GM15510 (cell line): ENCODE data around the gene NTRK3.

Source experiments
- POLR2A ChIP-seq: IDR thresholded peaks from 3 replicates; pipeline ENCODE4 v1.6.1; 2011; ENCODE audit warnings: borderline replicate concordance; ENCODE audit not compliant: insufficient read length; ENCODE audit errors: extremely low read depth

NTRK3 gene

DNA sequence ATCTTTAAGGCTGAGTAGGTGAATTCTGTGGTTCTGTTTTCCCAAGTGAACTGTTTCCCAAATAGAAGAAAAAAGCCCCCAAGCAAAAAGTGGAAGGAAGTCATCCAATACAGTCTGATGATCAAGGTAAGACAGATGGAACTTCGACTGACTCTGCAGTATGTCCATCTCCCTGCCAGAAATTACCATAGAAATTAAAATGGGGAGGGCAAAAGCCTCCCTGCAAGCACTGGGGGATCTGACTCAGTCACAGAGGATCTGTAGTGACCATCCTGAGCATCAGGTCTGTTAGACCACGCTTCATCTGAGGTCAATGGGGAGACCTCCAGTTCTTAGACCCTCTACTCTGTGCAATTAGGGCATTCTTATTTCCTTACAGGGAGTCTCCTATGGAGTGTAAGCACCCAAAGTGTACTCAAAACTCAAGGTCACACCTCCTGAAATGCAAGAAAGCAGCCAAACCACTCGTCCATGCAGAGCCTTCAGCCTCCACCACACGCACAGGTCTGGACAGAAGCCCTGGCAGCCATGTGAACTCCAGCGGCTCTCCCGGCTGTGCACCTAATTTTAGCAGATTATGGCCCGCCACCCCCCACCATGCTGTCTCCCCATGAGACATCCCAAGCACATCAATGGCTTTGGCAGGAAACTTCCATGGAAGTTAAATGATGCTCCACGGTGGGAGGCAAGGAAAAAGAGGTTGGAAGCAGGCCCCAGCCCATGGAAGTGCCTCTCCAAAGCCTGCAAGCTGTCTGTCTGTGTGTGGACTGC, 348.7 kb downstream of the NTRK3 start:
- TF ChIP-seq POLR2A, result no peak

DNA sequence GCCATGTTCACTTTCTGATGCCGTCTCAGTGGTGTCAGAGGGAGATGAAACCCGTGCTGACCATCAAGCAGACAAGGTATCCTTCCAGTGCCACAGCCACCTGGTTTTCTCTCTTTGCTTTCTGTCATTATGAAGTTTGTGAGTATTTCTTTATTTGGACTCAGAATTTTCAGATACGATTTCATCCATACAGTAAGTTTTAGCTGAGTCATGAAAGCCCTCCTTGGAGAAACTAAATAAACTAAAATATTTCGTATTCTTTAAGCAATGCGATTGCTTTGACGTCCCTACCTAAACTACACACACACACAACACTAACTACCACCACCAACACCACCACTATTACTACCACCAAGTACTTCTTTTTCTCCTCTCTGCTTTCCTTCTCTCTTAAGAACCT, 350.1 kb downstream of the NTRK3 start:
- no peak for TF ChIP-seq POLR2A

DNA sequence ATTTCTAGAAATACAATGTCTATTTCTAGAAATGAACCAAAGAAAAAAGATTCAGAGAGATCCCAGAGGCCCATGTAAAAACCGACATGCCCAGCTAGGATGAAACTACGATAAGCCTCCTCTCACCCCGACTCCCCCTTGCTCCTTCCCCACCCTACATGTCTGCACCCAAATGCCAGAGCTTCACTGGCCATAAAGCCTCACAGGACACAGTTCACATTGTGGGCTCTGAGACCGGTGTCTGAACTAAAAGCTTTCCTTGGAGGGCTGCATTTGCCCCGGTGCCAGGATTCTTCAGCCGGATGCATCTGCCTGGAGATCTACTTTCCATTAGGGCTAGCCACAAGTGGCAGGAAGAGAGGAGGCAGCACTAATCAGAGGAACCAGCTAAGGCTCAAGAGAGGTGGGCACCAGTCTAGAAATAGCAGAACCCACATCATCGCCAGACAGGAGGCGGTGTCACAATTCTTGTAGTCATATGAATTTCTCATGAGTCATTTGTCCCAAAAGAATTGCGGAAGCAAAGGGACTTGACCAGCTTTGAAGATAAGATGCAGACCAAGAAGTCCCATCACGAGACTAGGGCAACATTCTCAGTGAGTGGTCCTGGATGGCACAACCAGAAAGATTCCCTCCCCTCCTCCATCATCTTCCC, 353.6 kb downstream of the NTRK3 start:
- TF ChIP-seq POLR2A, result no peak

DNA sequence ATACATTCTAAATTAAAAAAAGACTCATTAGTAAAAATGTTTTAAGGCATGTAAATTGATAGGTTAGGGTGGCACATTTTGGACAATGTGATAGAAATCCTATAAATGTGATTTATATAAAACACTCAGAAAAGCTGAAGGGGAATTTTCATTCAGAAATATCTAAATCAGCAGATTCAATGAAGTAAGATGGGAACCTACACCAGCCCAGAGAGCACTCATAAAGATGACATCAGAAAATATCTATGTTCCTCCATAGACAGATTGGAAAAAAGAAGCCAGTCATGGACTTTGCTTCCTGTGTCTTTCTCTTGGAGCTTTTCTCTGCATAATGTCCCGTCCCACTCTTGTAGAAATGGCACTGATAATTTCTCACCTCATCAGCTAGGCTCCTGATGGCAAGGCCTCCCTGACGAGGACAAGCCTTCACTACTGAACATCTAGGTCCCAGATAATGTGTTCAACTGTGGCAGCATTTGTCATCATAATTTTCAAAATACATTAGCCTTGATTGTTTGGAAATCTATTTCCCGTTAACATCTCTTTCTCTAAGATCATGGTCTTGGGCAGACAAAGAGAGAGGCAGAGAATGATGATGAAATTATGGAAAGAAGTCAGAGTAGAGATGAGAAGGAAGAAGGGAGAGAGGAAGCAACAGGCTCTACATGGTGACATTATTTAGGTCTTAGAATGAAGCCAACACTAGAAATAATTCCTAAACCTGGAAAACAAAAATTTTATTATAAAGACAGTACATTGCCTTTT, 354.4 kb downstream of the NTRK3 start:
- no peak for TF ChIP-seq POLR2A

DNA sequence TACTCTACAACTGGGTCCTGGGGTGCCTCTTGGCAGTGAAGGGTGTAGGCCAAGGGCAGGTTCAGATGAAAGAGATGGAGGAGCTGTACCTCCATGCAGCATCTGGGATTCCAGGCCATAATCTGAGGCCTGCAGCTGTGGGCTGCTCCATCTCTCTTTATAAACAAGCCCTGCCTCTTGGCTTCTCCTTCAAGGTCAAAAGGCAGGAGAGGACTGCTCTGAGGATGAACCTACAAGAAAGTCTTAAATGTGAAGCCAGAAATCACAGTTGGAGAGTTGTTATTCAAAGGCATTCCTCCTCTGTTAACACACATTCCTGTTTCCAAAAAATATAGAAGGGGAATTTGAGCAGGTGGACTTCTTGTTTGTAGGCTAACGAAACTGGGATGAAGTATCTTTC, 355.5 kb downstream of the NTRK3 start:
- TF ChIP-seq POLR2A, result no peak

DNA sequence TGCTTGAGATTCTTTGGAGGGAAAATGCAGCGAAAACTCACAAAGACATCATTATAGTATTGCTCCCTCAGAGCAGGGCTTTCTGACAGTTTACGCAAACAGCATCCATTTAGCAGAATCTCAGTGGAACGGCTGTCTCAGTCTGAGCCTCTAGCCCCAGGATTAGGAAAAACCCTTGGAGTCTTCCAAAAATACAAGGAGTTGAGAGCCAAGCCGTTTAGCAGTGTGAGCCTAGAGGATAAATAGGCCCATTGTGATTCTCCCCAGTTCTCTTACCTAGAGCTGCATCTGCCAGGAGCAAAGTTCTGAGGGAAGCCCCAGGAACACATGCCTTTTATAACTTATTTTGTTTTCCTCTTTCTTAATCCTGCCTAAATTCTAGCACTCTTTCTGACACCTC, 359.6 kb downstream of the NTRK3 start:
- no peak for TF ChIP-seq POLR2A

DNA sequence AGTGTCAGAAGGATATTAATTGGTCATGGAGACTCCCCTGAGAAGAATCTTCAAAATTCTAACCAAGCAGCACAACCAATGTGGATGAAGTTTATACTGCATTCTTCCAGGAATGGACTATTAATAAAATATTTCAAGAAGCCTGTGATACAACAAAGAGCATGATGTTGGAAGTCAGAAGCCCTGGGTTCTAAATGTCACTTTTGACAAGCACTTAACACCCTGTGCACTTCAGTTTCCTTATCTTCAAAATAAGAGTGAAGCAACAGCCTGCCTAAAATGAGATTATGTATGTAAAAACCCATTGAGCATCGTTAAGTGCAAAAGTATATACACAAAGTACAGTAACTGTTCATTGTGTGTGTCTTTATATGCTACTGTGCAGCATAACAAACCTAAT, 369.4 kb downstream of the NTRK3 start:
- TF ChIP-seq POLR2A, result no peak

DNA sequence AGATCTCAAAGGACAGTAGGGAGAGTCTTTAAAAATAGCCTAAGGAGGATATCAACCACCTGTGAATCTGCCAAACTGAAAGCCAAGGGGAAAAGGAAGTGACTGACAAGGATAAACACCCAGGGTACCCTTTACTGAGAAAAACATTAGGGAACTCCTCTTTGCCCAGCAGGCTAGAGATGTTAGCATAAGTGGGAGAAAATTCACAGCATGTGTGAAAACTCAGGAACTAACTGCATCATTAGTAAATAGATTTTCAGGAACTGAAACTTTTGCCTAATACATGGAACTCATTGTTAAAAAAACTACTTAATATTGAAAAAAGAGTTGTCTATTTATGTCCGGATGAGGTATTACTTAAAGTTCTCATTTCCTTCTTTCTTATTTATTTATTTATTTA, 375.5 kb downstream of the NTRK3 start:
- TF ChIP-seq POLR2A, result no peak

DNA sequence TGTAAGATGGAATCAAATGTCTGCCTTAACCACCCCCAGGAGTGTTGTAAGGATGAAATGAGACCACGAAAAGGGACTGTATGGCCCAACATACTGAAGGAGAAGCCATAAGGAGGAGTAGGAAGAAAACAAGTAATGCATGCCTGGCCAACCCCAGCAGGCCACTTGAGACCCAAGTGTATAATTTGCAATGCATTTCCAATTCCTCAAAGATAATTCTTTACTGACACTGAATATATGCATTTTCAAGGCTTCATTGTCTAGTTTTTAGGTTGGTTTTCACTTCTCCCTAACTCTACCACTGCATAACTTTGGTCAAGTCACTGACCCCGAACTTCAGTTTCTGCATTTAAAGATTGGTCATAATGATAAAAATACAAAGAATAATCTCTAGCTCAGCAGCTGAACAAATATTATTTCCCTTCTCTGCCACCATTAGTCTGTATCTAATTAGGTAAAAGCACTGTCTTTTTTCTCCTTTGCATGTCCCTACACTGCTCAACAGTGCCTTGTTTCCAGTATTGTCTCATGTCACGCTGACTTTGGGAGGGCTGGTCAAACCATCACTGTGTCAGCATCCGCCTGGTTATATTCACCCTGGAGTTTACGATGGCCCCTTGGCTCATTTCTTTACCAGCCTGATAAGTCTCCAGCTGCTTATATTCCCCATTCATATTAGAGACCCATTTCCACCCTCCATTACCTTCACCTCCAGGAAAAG, 378.6 kb downstream of the NTRK3 start:
- no peak for TF ChIP-seq POLR2A

DNA sequence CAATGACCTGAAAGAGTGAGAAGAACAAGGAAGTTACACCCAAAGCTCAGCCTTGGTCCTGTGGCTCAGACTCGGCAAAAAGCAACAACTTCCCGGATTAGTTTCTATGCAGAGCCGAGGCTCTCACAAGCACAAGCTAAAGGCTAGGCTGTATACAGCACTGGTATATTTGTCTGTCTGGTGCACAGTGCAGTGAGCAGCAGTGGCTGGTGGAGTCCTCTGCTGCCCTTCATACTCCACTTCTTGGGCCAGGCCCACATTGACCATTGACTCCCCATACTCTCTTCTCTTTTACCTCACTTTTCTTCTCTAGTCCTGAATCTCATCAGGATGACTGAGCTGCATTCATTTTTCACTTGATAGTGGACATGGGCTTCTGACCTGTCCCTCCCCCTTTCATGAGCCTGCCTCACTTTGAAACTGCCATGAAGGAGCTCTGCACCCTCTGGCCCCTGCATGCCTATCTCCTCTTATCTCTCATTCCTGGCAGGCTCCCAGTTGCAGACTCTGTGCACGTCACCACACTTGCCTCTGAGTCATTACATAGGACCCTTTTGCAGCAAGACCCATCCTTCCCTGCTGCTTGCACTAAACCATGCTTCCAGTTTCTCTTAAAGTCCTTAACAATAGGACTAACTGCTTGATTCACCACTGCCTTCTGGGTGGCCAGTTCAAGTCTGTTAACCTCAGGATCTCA, 379.3 kb downstream of the NTRK3 start:
- no peak for TF ChIP-seq POLR2A

DNA sequence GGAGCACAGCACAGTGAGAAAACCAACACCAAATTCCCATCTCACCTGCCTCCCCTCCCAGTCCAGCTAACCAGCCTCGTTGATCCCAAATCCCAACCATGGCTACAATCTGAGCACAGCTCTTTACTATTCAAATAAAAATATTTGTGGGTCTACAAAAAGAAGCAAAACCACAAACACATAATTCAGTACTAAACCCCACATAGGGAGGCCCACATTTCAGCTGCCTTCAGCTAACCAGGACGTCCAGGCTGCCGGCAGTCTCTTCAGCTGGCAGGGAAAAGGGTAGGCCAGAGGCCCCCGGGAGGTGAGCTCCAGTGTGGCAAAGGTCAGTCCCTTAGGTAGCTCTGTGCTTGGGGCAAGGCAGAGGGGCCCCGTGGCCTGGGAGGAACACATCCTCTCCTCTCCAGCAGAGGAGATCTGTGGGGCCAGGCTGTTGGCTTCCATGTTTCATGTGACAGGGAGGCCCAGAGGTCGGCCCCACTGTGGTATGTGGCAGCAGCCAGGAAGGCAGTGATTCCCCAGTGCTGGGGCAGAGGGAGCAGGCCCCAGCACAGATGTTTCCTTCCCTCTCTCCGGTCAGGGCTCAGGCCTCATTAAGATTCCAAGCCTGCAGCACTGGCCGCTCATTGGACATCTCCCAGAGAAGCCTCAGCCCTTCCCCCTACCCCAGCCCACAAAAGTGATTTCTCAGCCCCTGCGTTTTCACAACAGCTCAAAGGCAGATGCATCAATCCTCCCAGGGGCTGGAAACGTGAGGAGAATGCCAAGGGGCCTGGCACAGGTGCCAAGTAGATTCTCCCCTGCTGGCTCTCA, 381.4 kb downstream of the NTRK3 start:
- TF ChIP-seq POLR2A, result no peak

DNA sequence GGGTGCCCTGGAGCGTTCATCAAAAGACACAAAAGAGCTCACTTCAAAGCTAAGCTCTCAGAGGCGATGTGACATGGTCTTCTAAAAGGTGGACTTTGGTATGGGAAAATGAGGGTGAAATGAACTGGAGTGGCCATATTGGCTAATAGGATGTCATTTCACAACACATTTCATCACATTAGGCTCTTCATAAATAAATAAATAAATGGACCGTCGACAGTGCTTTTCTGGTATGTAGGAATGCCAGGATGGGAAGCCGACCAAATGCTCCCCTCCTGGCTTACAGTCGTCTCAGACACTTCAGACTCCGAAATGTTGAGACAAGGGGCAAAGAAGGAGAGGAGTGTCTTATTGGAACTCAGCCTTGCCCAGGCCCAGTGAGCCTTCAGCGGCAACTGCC, 383.0 kb downstream of the NTRK3 start:
- no peak for TF ChIP-seq POLR2A

DNA sequence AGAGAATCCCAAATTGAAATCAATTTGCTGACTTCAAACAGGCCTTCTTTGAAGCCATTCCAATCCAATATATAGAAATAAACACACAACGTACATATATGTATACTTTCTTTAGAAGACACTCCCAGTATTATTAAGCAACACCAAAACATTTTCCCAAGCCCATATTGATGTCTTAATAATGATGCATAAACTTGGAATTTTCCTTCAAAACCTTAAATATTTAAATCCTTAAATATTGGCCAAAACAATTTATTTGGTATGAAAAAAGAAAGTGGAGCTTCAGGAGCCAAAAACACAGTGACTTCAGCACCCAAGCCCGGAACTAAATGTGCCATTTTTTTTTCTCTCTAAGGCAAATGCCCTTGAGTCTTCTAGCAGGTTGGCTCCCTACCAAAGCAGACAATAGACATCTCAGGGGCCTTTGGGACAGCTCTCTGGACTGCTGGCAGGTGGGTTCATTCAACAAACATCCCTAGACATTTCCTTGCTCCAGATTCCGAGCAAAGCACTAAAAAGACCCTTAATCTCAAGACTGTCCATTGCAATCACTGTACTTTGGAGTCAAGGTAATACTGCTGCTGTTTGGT, 384.7 kb downstream of the NTRK3 start:
- no peak for TF ChIP-seq POLR2A
